ENCODE measurements around the gene GPR15LG.
"Not testable (repeated sequence)": the region's sequence is repeated elsewhere in the genome, so short reads cannot be mapped to it uniquely, and the experiment has no call there.

The GPR15LG gene

DNA sequence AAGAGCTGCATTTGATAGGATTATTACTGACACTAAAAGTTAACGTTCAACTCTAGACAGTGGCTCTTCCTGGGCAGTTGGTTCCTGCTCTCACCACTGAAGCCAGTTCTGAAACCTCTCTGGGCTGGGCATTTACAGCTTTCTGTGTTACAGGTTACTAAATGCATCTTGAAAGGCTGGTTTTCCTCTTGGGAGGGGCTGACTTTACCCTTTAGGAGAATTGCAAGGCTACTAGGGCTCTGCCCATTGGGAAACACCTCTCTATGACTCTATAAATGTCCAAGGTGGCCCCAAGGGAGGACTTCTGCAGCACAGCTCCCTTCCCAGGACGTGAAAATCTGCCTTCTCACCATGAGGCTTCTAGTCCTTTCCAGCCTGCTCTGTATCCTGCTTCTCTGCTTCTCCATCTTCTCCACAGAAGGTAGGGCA lies at the start of gene GPR15LG:
Gene GPR15LG (plus strand): TSS at position 301 of the 429 bp plus-strand sequence. CDS start 51 bp downstream, at position 352.
- no peak within 1 kb of the TSS for H3K27ac ChIP-seq
- no peak for TF ChIP-seq ZFX (IDR thresholded peaks at IDR 0.05)
- TF ChIP-seq, protein P1, sequence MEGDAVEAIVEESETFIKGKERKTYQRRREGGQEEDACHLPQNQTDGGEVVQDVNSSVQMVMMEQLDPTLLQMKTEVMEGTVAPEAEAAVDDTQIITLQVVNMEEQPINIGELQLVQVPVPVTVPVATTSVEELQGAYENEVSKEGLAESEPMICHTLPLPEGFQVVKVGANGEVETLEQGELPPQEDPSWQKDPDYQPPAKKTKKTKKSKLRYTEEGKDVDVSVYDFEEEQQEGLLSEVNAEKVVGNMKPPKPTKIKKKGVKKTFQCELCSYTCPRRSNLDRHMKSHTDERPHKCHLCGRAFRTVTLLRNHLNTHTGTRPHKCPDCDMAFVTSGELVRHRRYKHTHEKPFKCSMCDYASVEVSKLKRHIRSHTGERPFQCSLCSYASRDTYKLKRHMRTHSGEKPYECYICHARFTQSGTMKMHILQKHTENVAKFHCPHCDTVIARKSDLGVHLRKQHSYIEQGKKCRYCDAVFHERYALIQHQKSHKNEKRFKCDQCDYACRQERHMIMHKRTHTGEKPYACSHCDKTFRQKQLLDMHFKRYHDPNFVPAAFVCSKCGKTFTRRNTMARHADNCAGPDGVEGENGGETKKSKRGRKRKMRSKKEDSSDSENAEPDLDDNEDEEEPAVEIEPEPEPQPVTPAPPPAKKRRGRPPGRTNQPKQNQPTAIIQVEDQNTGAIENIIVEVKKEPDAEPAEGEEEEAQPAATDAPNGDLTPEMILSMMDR (conservative IDR thresholded peaks at IDR 0.05) = no peak

DNA sequence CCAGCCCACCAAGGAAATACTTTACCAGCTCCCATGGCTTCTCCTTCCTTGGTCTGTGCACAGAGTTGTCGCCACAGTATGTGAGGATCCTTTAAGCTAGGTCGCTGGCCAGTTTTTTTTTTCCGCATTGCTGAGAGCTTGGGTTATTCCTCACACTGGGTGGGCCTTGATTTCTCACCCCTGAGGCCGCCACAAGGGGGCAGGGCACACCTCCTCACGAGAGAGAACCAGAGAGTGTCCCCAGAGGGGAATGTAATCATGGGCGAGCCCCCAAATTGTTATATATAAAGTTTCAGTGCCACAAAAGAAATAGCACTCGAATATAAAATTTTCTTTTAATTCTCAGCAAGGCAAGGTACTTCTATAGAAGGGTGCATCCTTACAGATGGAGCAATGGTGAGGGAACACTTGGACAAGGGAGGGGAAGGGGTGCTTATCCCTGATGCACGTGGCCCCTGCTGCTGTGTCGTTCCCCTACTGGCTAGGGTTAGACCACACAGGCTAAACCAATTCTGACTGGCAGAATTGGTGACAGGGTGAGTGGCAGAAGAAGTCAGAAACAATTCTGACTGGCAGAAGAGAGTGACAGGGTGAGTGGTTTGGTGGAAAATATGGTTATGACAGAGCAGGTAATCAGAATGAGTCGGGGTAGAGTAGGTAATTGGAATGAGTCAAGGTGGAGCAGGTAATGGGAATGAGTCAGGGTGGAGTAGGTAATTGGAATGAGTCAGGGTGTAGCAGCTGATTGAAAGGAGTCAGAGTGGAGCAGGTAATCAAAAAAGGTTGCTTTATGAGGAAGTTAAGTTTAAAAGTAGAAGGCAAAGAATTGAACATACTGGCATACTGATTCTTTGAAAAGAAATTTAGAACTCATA lies 47.5 kb upstream of the GPR15LG start:
- not testable (repeated sequence) for H3K27ac ChIP-seq
- TF ChIP-seq, protein P1 (conservative IDR thresholded peaks at IDR 0.05) = peak; percentile 60

DNA sequence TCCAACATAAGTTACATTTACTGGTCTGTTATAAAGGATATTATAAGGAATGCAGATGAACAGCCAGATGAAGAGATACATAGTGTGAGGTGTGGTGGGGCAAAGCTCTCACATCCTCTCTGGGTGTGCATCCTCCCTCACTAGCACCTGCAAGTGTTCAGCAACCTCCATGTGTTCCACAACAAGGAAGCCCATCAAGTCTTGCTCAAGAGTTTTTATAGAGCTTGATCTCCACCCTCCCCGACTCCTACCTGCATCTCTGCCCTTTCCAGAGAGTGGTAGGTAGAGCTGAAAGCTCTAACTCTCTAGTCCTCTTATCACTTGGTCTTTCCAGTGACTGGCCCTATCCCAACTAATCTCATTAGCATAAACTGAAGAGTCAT lies 46.8 kb upstream of the GPR15LG start:
- TF ChIP-seq, protein P1 (conservative IDR thresholded peaks at IDR 0.05) = no peak
- no peak for TF ChIP-seq ZFX (IDR thresholded peaks at IDR 0.05)

DNA sequence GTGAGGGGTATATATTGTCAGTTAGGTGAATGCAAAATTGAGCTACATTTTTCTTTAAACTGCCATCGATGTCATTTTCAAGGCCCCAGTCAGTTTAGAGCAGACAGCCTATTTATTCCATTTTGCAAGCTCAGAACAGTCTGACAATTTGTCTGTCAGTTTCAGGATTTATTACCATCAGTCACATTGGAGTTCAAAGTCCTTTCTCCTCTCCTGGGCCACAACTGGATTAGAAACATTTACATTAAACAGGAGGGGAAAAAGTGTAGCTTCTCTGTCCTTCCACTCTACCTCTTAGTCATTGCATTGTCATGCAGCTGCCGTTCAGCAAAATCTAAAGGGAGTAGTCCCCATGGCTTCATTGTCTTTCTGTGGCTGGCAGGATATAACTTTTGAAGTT lies 37.8 kb upstream of the GPR15LG start:
- TF ChIP-seq, protein P1 (conservative IDR thresholded peaks at IDR 0.05) = no peak
- no peak for TF ChIP-seq ZFX (IDR thresholded peaks at IDR 0.05)

More for the DNA sequence above, 46.8 kb upstream of the GPR15LG start:
- no peak overlapping the region for H3K27ac ChIP-seq

DNA sequence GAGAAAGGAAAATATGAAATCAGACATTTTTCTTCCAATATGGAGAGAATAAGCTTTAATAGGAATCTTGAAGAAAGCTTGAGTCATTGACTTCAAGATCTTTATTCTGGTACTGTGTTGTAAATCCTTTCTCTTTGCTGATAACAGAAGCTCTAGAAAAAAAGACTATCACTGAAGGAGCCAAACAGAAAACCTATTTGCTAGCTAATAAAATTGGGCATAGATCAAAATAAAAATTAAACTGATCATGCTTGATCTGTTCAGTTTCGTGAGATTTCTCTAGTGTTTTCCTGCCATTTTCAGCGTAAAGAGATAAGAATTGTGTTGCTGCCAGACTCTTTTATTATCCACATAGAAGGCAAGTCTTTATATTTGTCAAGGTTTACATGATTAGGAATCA lies 35.8 kb upstream of the GPR15LG start:
- TF ChIP-seq, protein P1 (conservative IDR thresholded peaks at IDR 0.05) = no peak
- TF ChIP-seq ZFX (IDR thresholded peaks at IDR 0.05) = no peak
- no peak overlapping the region for H3K27ac ChIP-seq

More for the DNA sequence above, 37.8 kb upstream of the GPR15LG start:
- no peak overlapping the region for H3K27ac ChIP-seq

DNA sequence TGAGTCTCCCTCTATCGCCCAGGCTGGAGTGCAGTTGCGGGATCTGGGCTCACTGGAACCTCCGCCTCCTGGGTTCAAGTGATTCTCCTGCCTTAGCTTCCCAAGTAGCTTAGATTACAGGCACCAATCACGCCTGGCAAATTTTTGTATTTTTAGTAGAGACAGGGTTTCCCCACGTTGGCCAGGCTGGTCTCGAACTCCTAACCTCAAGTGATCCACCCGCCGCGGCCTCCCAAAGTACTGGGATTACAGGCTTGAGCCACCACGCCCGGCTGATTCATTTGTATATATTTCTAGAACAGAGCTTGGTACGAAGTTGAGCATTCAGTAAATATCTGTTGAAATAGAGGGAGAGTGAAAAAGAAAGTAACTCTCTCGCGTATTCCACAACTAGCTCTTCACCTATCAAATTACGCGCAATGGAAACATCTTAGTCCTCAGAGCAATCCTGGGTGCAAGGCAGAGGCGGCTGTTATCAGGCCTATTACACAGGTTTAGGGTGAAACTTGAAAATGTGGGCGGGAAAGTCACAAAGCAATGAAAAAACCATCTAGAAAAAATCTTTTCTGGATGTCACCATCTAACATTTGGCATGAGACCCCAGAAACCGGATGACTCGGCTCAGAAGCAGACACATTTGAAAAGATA lies 35.0 kb upstream of the GPR15LG start:
- H3K27ac ChIP-seq = peak overlapping the region; percentile 89
- TF ChIP-seq, protein P1 (conservative IDR thresholded peaks at IDR 0.05) = no peak
- TF ChIP-seq ZFX (IDR thresholded peaks at IDR 0.05) = no peak
